Neural cell (in vitro differentiated cells): Measurements from ENCODE around the gene SETD6. TPM values are rescaled to one million over a fixed set of nuclear protein-coding genes. Genes with fewer than 3 reads are reported as not detected.

Experiments used
- H2AFZ ChIP-seq: fragments of 200-600, 300-800 bp; sonication (generic), shearing (Covaris generic); 2 replicates; pipeline ENCODE4 v1.6.0; 2014; ENCODE audit warnings: low read depth, mild to moderate bottlenecking, antibody characterized with exemption, low read length, moderate library complexity
- H3F3A ChIP-seq: fragments of 200-600 bp; shearing (Covaris generic); 2 replicates; pipeline ENCODE4 v1.6.1; 2016; ENCODE audit warnings: mild to moderate bottlenecking, moderate library complexity, mixed read lengths, antibody characterized with exemption, low read length; ENCODE audit not compliant: insufficient read depth, poor library complexity, severe bottlenecking
- H3K27ac ChIP-seq: fragments of 200-600, 300-800 bp; sonication (generic), shearing (Covaris generic); 2 replicates; pipeline ENCODE4 v1.5.1; 2014; ENCODE audit warnings: mild to moderate bottlenecking, low read length, moderate library complexity
- H3K27me3 ChIP-seq: fragments of 300-800, 200-600 bp; sonication (generic), shearing (Covaris generic); 2 replicates; pipeline ENCODE4 v1.6.0; 2014; ENCODE audit warnings: mild to moderate bottlenecking, low read depth, low read length, moderate library complexity; ENCODE audit not compliant: insufficient read depth
- H3K36me3 ChIP-seq: fragments of 300-800, 200-600 bp; sonication (generic), shearing (Covaris generic); 2 replicates; pipeline ENCODE4 v1.5.1; 2014; ENCODE audit warnings: mild to moderate bottlenecking, antibody characterized with exemption, low read length, moderate library complexity; ENCODE audit not compliant: insufficient read depth
- H3K4me2 ChIP-seq: fragments of 300-800, 200-600 bp; sonication (generic), shearing (Covaris generic); 2 replicates; pipeline ENCODE4 v1.6.0; 2014; ENCODE audit warnings: mild to moderate bottlenecking, low read length
- H3K4me3 ChIP-seq: fragments of 300-800, 200-600 bp; sonication (generic), shearing (Covaris generic); 2 replicates; pipeline ENCODE4 v1.5.1; 2014; ENCODE audit warnings: mild to moderate bottlenecking, low read length, moderate library complexity
- H3K79me2 ChIP-seq: fragments of 200-600 bp; shearing (Covaris generic); replicated peaks from 2 replicates; pipeline ENCODE4 v1.6.0; 2014; ENCODE audit warnings: mild to moderate bottlenecking, low read length, moderate library complexity; ENCODE audit not compliant: insufficient read depth
- H3K9ac ChIP-seq: fragments of 300-800, 200-600 bp; sonication (generic), shearing (Covaris generic); 2 replicates; pipeline ENCODE4 v1.6.1; 2016; ENCODE audit warnings: mild to moderate bottlenecking, low read length, mixed read lengths
- H3K9me2 ChIP-seq: fragments of 200-600 bp; shearing (Covaris generic); 2 replicates; pipeline ENCODE4 v1.6.1; 2016; ENCODE audit warnings: mild to moderate bottlenecking, low read length, mixed read lengths; ENCODE audit not compliant: insufficient read depth
- H3K9me3 ChIP-seq: fragments of 200-600, 300-800 bp; sonication (generic), shearing (Covaris generic); 2 replicates; pipeline ENCODE4 v1.6.1; 2016; ENCODE audit warnings: mild to moderate bottlenecking, mixed run types, low read length, moderate library complexity, mixed read lengths
- H4K20me1 ChIP-seq: fragments of 200-600 bp; shearing (Covaris generic); 2 replicates; pipeline ENCODE4 v1.6.1; 2016; ENCODE audit warnings: mild to moderate bottlenecking, mixed run types; ENCODE audit not compliant: insufficient read depth
- CTCF ChIP-seq: fragments of 450-650 bp; IDR thresholded peaks from 2 replicates; pipeline ENCODE4 v1.5.1; 2014; ENCODE audit warnings: antibody characterized with exemption, mild to moderate bottlenecking, moderate library complexity; ENCODE audit not compliant: poor library complexity, severe bottlenecking
- EP300 ChIP-seq: fragments of 450-650 bp; conservative IDR thresholded peaks from 2 replicates; pipeline ENCODE4 v1.6.1; 2014; ENCODE audit warnings: antibody characterized with exemption, mild to moderate bottlenecking, moderate library complexity; ENCODE audit not compliant: poor library complexity, severe bottlenecking
- EZH2 ChIP-seq: fragments of 200-600, 300-800 bp; shearing (Covaris generic), sonication (generic); IDR thresholded peaks from 2 replicates; pipeline ENCODE4 v1.6.1; 2014; ENCODE audit warnings: antibody characterized with exemption, low read length, borderline replicate concordance, mild to moderate bottlenecking; ENCODE audit not compliant: insufficient read depth, poor library complexity, severe bottlenecking
- MXI1 ChIP-seq: fragments of 450-650 bp; conservative IDR thresholded peaks from 2 replicates; pipeline ENCODE4 v1.6.1; 2014; ENCODE audit warnings: antibody characterized with exemption, mild to moderate bottlenecking; ENCODE audit not compliant: poor library complexity, severe bottlenecking
- POLR2AphosphoS5 ChIP-seq: IDR thresholded peaks from 2 replicates; pipeline ENCODE4 v1.6.1; 2012
- RAD21 ChIP-seq: fragments of 450-650 bp; conservative IDR thresholded peaks from 2 replicates; pipeline ENCODE4 v1.6.1; 2014; ENCODE audit warnings: antibody characterized with exemption, mild to moderate bottlenecking, moderate library complexity
- REST ChIP-seq: IDR thresholded peaks from 2 replicates; pipeline ENCODE4 v1.6.1; 2012; ENCODE audit warnings: borderline replicate concordance
- SMC3 ChIP-seq: fragments of 450-650 bp; conservative IDR thresholded peaks from 2 replicates; pipeline ENCODE4 v1.6.1; 2014; ENCODE audit warnings: antibody characterized with exemption, mild to moderate bottlenecking, moderate library complexity; ENCODE audit not compliant: poor library complexity
- TAF1 ChIP-seq: IDR thresholded peaks from 2 replicates; pipeline ENCODE4 v1.6.1; 2012; ENCODE audit warnings: low read depth
- polyA plus RNA-seq: library from polyadenylated mRNA; depleted of rRNA; stranded (reverse); fragments of >200 nt; gene quantifications from 2 replicates; pipeline ENCODE4 v1.2.3, GENCODE V29; 2014

SETD6 gene
- polyA plus RNA-seq, 1 donor from 2014 or later: 61.2 TPM

- Histone ChIP-seq H3K27me3 (no peaks in the 10 kb centered on the region), H4K20me1 (no peaks in the 10 kb centered on the region), H3K4me3 (no peak overlapping the region), H3K27ac (no peak overlapping the region), H3K4me2 (no peak overlapping the region), H3K9ac (no peak overlapping the region), H3F3A (no peaks in the 10 kb centered on the region), H3K79me2 (no peaks in the 10 kb centered on the region), H3K9me2 (no peaks in the 10 kb centered on the region), H2AFZ (no peak overlapping the region), H3K36me3 (peaks cover 13% of the 10 kb centered on the region), H3K9me3 (no peaks in the 10 kb centered on the region)
- TF ChIP-seq POLR2AphosphoS5: no peak
- TF ChIP-seq CTCF: no peak
These were observed 14.9 kb downstream of the SETD6 start for GRCh38 chr16:58530179-58530578.

- no peak overlapping the region for H3K27ac ChIP-seq
- no peaks in the 10 kb centered on the region for H3F3A ChIP-seq
- no peaks in the 10 kb centered on the region for H3K9me3 ChIP-seq
- no peak for TF ChIP-seq EZH2
- TF ChIP-seq RAD21: no peak
- no peak for TF ChIP-seq REST
- TF ChIP-seq CTCF: no peak
- TF ChIP-seq TAF1: no peak
- no peak for TF ChIP-seq MXI1
- TF ChIP-seq EP300: no peak
- no peak for TF ChIP-seq SMC3
- no peak for TF ChIP-seq POLR2AphosphoS5
- H3K4me3 ChIP-seq: no peak overlapping the region
- H3K4me2 ChIP-seq: no peak overlapping the region
- no peaks in the 10 kb centered on the region for H3K79me2 ChIP-seq
- no peaks in the 10 kb centered on the region for H3K9me2 ChIP-seq
- no peak overlapping the region for H2AFZ ChIP-seq
- no peaks in the 10 kb centered on the region for H4K20me1 ChIP-seq
- H3K9ac ChIP-seq: no peak overlapping the region
- peaks cover 20% of the 10 kb centered on the region for H3K36me3 ChIP-seq
- no peaks in the 10 kb centered on the region for H3K27me3 ChIP-seq
These were observed 17.1 kb downstream of the SETD6 start for GRCh38 chr16:58532414-58532813.
